ENCODE results near the gene PDE4DIP. TPM values are rescaled to one million over a fixed set of nuclear protein-coding genes. Genes with fewer than 3 reads are reported as not detected.
"Not testable (repeated sequence)": the region's sequence is repeated elsewhere in the genome, so short reads cannot be mapped to it uniquely, and the experiment has no call there.

PDE4DIP gene
- total and polyA plus RNA-seq, 2 donors = 13.6 to 15.7 TPM

GRCh38 chr1:148977785-148978184 lies 133.6 kb downstream of the PDE4DIP start:
- DNase-seq (ENCODE audit: low read depth in 6 of 9, low spot score in 9 of 9); H3K4me1 ChIP-seq (ENCODE audit: control insufficient read depth in 2 of 2, insufficient read depth in 2 of 2, low read length in 2 of 2); H3K4me3 ChIP-seq (ENCODE audit: low read length in 2 of 2); H3K36me3 ChIP-seq (ENCODE audit: control insufficient read depth in 2 of 2, insufficient read depth in 2 of 2, low read length in 1 of 2); H3K27me3 ChIP-seq (ENCODE audit: control insufficient read depth in 2 of 2, insufficient read depth in 1 of 2, low read length in 1 of 2); H3K27ac ChIP-seq (ENCODE audit: low read depth in 1 of 2, low read length in 1 of 2); H3K9me3 ChIP-seq (ENCODE audit: control insufficient read depth in 2 of 2, insufficient read depth in 1 of 2, low read length in 1 of 2): not testable (repeated sequence)
- WGBS = 69% methylated on average over 1 of the region's 1 CpG

DNA sequence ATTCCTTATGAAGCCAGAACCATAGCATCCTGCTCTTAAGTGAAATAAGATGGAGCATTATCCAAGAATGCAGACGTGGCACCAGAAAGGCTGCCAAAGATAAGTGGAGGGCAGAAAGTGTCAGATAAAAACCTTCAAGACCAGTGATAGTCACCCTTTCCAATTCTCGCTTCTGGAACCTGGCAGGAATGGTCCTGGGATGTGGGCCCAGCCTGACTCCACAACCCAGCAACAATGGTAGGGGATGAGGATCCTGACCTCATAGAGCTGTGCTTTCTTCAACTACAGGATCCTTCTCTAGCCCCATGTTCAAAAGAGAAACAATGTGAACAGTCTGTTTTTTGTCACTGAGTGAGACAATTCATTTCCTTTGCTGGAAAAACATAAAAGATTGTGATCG lies 145.2 kb downstream of the PDE4DIP start:
- not testable (repeated sequence) for H3K27me3 ChIP-seq (ENCODE audit: control insufficient read depth in 2 of 2, insufficient read depth in 1 of 2, low read length in 1 of 2); DNase-seq (ENCODE audit: low read depth in 6 of 9, low spot score in 9 of 9); H3K4me1 ChIP-seq (ENCODE audit: control insufficient read depth in 2 of 2, insufficient read depth in 2 of 2, low read length in 2 of 2); H3K4me3 ChIP-seq (ENCODE audit: low read length in 2 of 2); H3K36me3 ChIP-seq (ENCODE audit: control insufficient read depth in 2 of 2, insufficient read depth in 2 of 2, low read length in 1 of 2); H3K27ac ChIP-seq (ENCODE audit: low read depth in 1 of 2, low read length in 1 of 2); H3K9me3 ChIP-seq (ENCODE audit: control insufficient read depth in 2 of 2, insufficient read depth in 1 of 2, low read length in 1 of 2)
- WGBS = 92% methylated on average over 3 of the region's 3 CpGs

DNA sequence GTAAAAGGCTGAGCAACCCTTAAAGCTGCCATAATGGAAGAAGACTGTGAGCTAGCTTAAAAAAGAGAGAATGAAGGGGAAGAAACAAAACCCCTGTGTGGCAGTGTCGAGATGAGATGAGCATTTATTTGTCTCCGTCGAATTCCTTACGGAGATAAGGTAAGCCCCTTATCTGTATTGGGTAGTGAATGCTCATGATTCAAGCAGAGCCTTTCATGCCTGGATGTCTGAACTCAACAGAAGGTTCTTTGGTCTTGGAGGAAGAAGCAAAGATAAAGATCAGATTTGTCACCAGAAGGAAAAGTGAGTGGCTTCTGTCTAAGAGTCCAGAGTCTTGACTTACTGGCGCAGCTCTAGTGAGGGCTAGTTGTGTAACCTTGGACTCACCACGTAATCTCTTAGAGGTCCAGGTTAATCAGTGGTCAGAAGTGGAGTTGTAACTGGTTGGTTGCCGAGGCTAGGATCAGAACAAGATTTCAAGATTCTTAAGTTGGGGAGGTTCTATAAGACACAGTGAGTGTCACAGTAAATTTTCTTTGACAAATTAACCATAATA lies 146.1 kb downstream of the PDE4DIP start:
- not testable (repeated sequence) for H3K4me1 ChIP-seq (ENCODE audit: control insufficient read depth in 2 of 2, insufficient read depth in 2 of 2, low read length in 2 of 2); H3K4me3 ChIP-seq (ENCODE audit: low read length in 2 of 2); H3K9me3 ChIP-seq (ENCODE audit: control insufficient read depth in 2 of 2, insufficient read depth in 1 of 2, low read length in 1 of 2); H3K27me3 ChIP-seq (ENCODE audit: control insufficient read depth in 2 of 2, insufficient read depth in 1 of 2, low read length in 1 of 2); H3K36me3 ChIP-seq (ENCODE audit: control insufficient read depth in 2 of 2, insufficient read depth in 2 of 2, low read length in 1 of 2); H3K27ac ChIP-seq (ENCODE audit: low read depth in 1 of 2, low read length in 1 of 2); DNase-seq (ENCODE audit: low read depth in 6 of 9, low spot score in 9 of 9)
- WGBS = 91% methylated on average over 5 of the region's 7 CpGs

DNA sequence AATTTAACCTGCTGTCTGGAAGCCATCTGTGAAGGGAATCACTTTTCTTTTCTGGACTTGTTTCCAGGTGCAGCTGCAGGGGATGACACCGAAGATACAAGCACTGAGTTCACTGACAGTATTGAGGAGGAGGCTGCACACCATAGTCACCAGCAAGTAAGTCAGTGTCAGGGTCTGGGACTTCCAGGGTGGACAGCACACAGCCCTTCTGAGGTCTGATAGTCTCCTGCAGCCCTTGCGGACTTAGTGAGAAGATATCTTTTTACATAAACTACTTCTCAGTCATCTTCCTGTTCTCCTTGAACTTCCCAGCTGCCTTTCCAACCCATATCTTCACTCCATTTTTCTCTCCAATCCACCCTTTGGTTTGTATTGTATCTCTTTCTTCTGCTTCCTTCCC lies 147.6 kb downstream of the PDE4DIP start:
- not testable (repeated sequence) for H3K4me1 ChIP-seq (ENCODE audit: control insufficient read depth in 2 of 2, insufficient read depth in 2 of 2, low read length in 2 of 2); H3K9me3 ChIP-seq (ENCODE audit: control insufficient read depth in 2 of 2, insufficient read depth in 1 of 2, low read length in 1 of 2); H3K4me3 ChIP-seq (ENCODE audit: low read length in 2 of 2); H3K27ac ChIP-seq (ENCODE audit: low read depth in 1 of 2, low read length in 1 of 2); H3K36me3 ChIP-seq (ENCODE audit: control insufficient read depth in 2 of 2, insufficient read depth in 2 of 2, low read length in 1 of 2); H3K27me3 ChIP-seq (ENCODE audit: control insufficient read depth in 2 of 2, insufficient read depth in 1 of 2, low read length in 1 of 2); DNase-seq (ENCODE audit: low read depth in 6 of 9, low spot score in 9 of 9)
- WGBS = 100% methylated on average over 1 of the region's 2 CpGs

GRCh38 chr1:148992364-148992763 lies 148.1 kb downstream of the PDE4DIP start:
- H3K36me3 ChIP-seq (ENCODE audit: control insufficient read depth in 2 of 2, insufficient read depth in 2 of 2, low read length in 1 of 2); H3K9me3 ChIP-seq (ENCODE audit: control insufficient read depth in 2 of 2, insufficient read depth in 1 of 2, low read length in 1 of 2); DNase-seq (ENCODE audit: low read depth in 6 of 9, low spot score in 9 of 9); H3K4me1 ChIP-seq (ENCODE audit: control insufficient read depth in 2 of 2, insufficient read depth in 2 of 2, low read length in 2 of 2); H3K27me3 ChIP-seq (ENCODE audit: control insufficient read depth in 2 of 2, insufficient read depth in 1 of 2, low read length in 1 of 2); H3K4me3 ChIP-seq (ENCODE audit: low read length in 2 of 2); H3K27ac ChIP-seq (ENCODE audit: low read depth in 1 of 2, low read length in 1 of 2): not testable (repeated sequence)
- WGBS = 100% methylated on average over 1 of the region's 2 CpGs

DNA sequence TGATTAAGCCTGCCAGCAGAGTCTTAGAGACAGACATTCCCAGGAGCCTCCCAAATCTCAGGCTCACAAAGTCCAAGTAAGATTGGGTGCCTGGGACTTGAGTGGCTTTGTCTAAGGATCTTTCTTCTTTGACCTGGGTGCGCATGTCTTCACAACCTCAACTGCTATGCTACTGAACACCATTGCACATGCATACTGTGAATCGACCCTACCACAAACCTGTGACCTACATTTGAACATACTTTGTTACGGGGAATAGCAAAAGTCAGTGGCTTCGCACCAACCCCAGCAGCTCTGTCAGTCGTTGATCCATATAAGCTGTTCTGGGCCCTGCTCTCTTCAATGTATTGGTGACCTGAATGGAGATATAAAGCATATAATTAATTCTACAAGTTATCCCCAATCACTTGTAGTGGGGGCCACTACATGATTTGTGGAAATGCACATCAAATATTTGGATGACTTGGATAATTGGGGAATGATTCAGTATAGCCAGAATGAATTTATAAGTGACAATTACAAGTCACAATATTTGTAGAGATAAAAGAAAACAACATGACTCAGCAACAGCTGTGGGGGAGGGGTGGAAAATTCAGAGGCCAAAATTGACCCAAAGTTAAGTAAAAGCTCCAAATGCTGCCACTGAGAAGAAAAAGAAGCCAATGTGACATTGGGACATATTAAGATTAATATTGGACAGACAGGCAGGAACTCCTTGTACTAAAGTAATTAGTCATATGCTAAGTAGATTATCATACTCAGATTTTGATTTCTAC lies 152.4 kb downstream of the PDE4DIP start:
- not testable (repeated sequence) for H3K27ac ChIP-seq (ENCODE audit: low read depth in 1 of 2, low read length in 1 of 2); H3K4me3 ChIP-seq (ENCODE audit: low read length in 2 of 2); H3K36me3 ChIP-seq (ENCODE audit: control insufficient read depth in 2 of 2, insufficient read depth in 2 of 2, low read length in 1 of 2); H3K9me3 ChIP-seq (ENCODE audit: control insufficient read depth in 2 of 2, insufficient read depth in 1 of 2, low read length in 1 of 2); H3K27me3 ChIP-seq (ENCODE audit: control insufficient read depth in 2 of 2, insufficient read depth in 1 of 2, low read length in 1 of 2); H3K4me1 ChIP-seq (ENCODE audit: control insufficient read depth in 2 of 2, insufficient read depth in 2 of 2, low read length in 2 of 2); DNase-seq (ENCODE audit: low read depth in 6 of 9, low spot score in 9 of 9)
- whole genome bisulfite sequencing = 97% methylated on average over 4 of the region's 5 CpGs

DNA sequence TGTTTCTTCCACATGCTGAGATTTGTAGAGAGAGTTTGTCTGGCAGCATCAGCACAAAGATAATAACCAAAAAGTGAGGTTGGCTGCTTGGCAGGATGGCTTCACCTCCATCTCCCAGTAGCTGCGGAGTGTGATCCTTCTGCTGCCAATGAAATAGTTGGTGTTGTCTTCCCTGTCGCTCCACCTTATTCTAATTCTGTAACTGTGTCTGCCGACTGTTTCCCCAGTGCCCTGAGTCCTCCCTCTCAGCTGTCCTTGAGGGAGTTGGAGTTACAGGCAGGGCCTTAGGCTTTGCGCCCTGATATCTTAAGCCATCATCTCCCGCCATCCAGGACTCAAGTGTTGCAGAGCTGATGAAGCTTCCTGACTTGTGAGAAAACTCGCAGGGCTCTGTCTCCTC lies 153.2 kb downstream of the PDE4DIP start:
- not testable (repeated sequence) for H3K4me3 ChIP-seq (ENCODE audit: low read length in 2 of 2); H3K27ac ChIP-seq (ENCODE audit: low read depth in 1 of 2, low read length in 1 of 2); DNase-seq (ENCODE audit: low read depth in 6 of 9, low spot score in 9 of 9); H3K4me1 ChIP-seq (ENCODE audit: control insufficient read depth in 2 of 2, insufficient read depth in 2 of 2, low read length in 2 of 2); H3K9me3 ChIP-seq (ENCODE audit: control insufficient read depth in 2 of 2, insufficient read depth in 1 of 2, low read length in 1 of 2); H3K36me3 ChIP-seq (ENCODE audit: control insufficient read depth in 2 of 2, insufficient read depth in 2 of 2, low read length in 1 of 2); H3K27me3 ChIP-seq (ENCODE audit: control insufficient read depth in 2 of 2, insufficient read depth in 1 of 2, low read length in 1 of 2)
- 100% methylated on average over 3 of the region's 6 CpGs for WGBS

DNA sequence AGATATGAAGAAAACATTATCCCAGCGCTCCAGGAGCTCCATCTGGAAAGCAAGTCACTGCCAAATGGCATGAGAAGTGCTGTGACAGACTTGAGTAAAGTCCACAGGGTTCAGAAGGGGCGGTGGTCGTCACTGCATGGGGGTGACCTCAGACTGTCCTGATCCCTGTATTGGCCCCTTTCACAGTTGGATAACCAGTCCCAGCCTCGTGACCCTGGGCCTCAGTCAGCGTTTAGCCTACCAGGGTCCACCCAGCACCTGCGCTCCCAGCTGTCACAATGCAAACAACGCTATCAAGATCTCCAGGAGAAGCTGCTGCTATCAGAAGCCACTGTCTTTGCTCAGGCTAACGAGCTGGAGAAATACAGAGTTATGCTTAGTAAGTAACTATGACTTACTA lies 158.4 kb downstream of the PDE4DIP start:
- H3K27me3 ChIP-seq (ENCODE audit: control insufficient read depth in 2 of 2, insufficient read depth in 1 of 2, low read length in 1 of 2); H3K9me3 ChIP-seq (ENCODE audit: control insufficient read depth in 2 of 2, insufficient read depth in 1 of 2, low read length in 1 of 2); H3K27ac ChIP-seq (ENCODE audit: low read depth in 1 of 2, low read length in 1 of 2); H3K36me3 ChIP-seq (ENCODE audit: control insufficient read depth in 2 of 2, insufficient read depth in 2 of 2, low read length in 1 of 2); DNase-seq (ENCODE audit: low read depth in 6 of 9, low spot score in 9 of 9); H3K4me1 ChIP-seq (ENCODE audit: control insufficient read depth in 2 of 2, insufficient read depth in 2 of 2, low read length in 2 of 2); H3K4me3 ChIP-seq (ENCODE audit: low read length in 2 of 2): not testable (repeated sequence)
- WGBS = 91% methylated on average over 2 of the region's 8 CpGs

DNA sequence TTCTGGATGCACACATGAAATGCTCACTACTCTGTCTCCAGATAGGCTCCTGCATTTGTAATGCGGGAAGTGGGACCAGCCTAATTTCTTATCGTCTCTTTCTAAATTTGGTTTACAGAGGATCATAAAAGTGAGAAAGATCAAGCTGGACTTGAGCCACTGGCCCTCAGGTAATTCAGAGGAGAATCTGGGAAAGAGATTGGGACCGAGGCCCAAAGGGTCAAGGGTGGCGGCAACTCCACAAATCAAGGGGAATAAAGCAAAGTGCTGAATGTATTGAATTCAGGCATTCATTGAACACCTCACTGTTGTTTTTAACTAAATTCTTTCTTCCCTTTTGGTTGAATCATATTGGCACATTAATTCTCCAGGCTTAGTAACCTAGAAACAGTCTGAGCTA lies 164.1 kb downstream of the PDE4DIP start:
- H3K36me3 ChIP-seq (ENCODE audit: control insufficient read depth in 2 of 2, insufficient read depth in 2 of 2, low read length in 1 of 2); DNase-seq (ENCODE audit: low read depth in 6 of 9, low spot score in 9 of 9); H3K9me3 ChIP-seq (ENCODE audit: control insufficient read depth in 2 of 2, insufficient read depth in 1 of 2, low read length in 1 of 2); H3K27me3 ChIP-seq (ENCODE audit: control insufficient read depth in 2 of 2, insufficient read depth in 1 of 2, low read length in 1 of 2); H3K4me3 ChIP-seq (ENCODE audit: low read length in 2 of 2); H3K27ac ChIP-seq (ENCODE audit: low read depth in 1 of 2, low read length in 1 of 2); H3K4me1 ChIP-seq (ENCODE audit: control insufficient read depth in 2 of 2, insufficient read depth in 2 of 2, low read length in 2 of 2): not testable (repeated sequence)
- no CpG with 5 or more reads among the region's 4 CpGs for WGBS
